GM18951 (cell line): Measurements from ENCODE around the gene PAQR9.

Experiments used
- POLR2A ChIP-seq: IDR thresholded peaks from 4 replicates; pipeline ENCODE4 v1.6.1; 2011; ENCODE audit warnings: mild to moderate bottlenecking; ENCODE audit not compliant: insufficient read length, insufficient read depth; ENCODE audit errors: extremely low read depth
- in situ Hi-C: fragments of 300-500 bp; cut with MboI; formaldehyde crosslinking; loops from one replicate; pipeline ENCODE4 v1.12.0; 2022; ENCODE audit warnings: low sequenced_read_pairs, mixed read lengths, inconsistent platforms; ENCODE audit not compliant: unreplicated experiment

Gene PAQR9

GRCh38 chr3:142913432-142913831 lies 50.0 kb downstream of the PAQR9 start:
- no peak for TF ChIP-seq POLR2A
- in situ Hi-C loops, result no loop called here

- no peak for TF ChIP-seq POLR2A
- in situ Hi-C loops, result no loop called here
These were observed 50.9 kb downstream of the PAQR9 start for GRCh38 chr3:142912402-142913172.
